Natural killer cell (primary cell): ENCODE results near the gene FUT4. TPM values are rescaled to one million over a fixed set of nuclear protein-coding genes. Genes with fewer than 3 reads are reported as not detected.

Experiments used
- ATAC-seq, 3 donors: fragments of 150-1000 bp in 2 of 3; fragments of 200-7000 bp in 1 of 3; cut with Tn5 transposase; 1 replicate in 1 of 3; 2 replicates in 2 of 3; pipeline ENCODE4 v1.10.0; 2021; ENCODE audit warnings: mild to moderate bottlenecking in 2 of 3, moderate library complexity in 2 of 3
- DNase-seq, 2 donors: peaks; one replicate each; pipeline versions ENCODE4 v3.0.0 to v3.0.0-alpha.2; 2013 to 2021; ENCODE audit warnings: mixed read lengths in 1 of 2
- H3K27ac ChIP-seq: one replicate; pipeline ENCODE4 v1.5.1; 2013; ENCODE audit warnings: mild to moderate bottlenecking, low read length
- H3K27me3 ChIP-seq: one replicate; pipeline ENCODE4 v1.6.1; 2013; ENCODE audit warnings: low read length; ENCODE audit not compliant: control insufficient read depth, insufficient read depth
- H3K36me3 ChIP-seq: one replicate; pipeline ENCODE4 v1.6.1; 2013; ENCODE audit warnings: low read length; ENCODE audit not compliant: control insufficient read depth, insufficient read depth
- H3K4me1 ChIP-seq: one replicate; pipeline ENCODE4 v1.6.1; 2013; ENCODE audit warnings: low read length; ENCODE audit not compliant: control insufficient read depth, insufficient read depth
- H3K4me3 ChIP-seq: one replicate; pipeline ENCODE4 v1.5.1; 2013; ENCODE audit warnings: low read length
- H3K9me3 ChIP-seq: one replicate; pipeline ENCODE4 v1.6.1; 2013; ENCODE audit warnings: low read length; ENCODE audit not compliant: control insufficient read depth, insufficient read depth
- H3K27ac Mint-ChIP-seq, 2 donors: one replicate each; pipeline ENCODE4 v1.8.0; 2022; ENCODE audit warnings: mild to moderate bottlenecking in 2 of 2, mixed read lengths in 2 of 2, moderate library complexity in 1 of 2
- H3K27me3 Mint-ChIP-seq, 2 donors: one replicate each; pipeline ENCODE4 v1.8.0; 2022; ENCODE audit warnings: low read depth in 2 of 2, mixed read lengths in 2 of 2
- H3K36me3 Mint-ChIP-seq: one replicate; pipeline ENCODE4 v1.8.0; 2022; ENCODE audit warnings: mixed read lengths
- H3K4me1 Mint-ChIP-seq, 2 donors: one replicate each; pipeline ENCODE4 v1.8.0; 2022; ENCODE audit warnings: mixed read lengths in 2 of 2
- H3K4me3 Mint-ChIP-seq: one replicate; pipeline ENCODE4 v1.8.0; 2022; ENCODE audit warnings: mild to moderate bottlenecking, moderate library complexity, mixed read lengths
- H3K9me3 Mint-ChIP-seq, 2 donors: one replicate each; pipeline ENCODE4 v1.8.0; 2022; ENCODE audit warnings: mixed read lengths in 2 of 2
- CTCF ChIP-seq: fragments of 200-600 bp; IDR thresholded peaks from one replicate; pipeline ENCODE4 v1.8.0; 2022; ENCODE audit warnings: antibody characterized with exemption
- WGBS: methylation state at CpG from one replicate; pipeline ENCODE4 v1.1.7; 2013; ENCODE audit warnings: missing lambda C conversion rate; ENCODE audit not compliant: insufficient coverage; 5-methylcytosine and 5-hydroxymethylcytosine counted together
- intact Hi-C: fragments of 100-400 bp; cut with micrococcal nuclease; formaldehyde crosslinking; loops from one replicate; pipeline ENCODE4 v1.14.2; 2022
- total RNA-seq, 4 donors: library from RNA; stranded (reverse); fragments of 120-200 nt in 1 of 4; gene quantifications; one replicate each; pipeline versions ENCODE4 v1.2.3 to v1.2.4, GENCODE V29; 2013 to 2022

The FUT4 gene
- total RNA-seq, 3 donors from 2014 or later (not counting 1 experiment from before 2014, with no cell fraction given), result 4.4 to 7.5 (median 5.6) TPM

- Mint-ChIP-seq H3K27ac (no peak overlapping the region), H3K4me1 (no peaks in the 10 kb centered on the region), H3K4me3 (no peak overlapping the region), H3K9me3 (no peaks in the 10 kb centered on the region), H3K36me3 (no peaks in the 10 kb centered on the region), H3K27me3 (no peaks in the 10 kb centered on the region)
- Histone ChIP-seq H3K4me1 (no peaks in the 10 kb centered on the region), H3K27ac (no peak overlapping the region), H3K9me3 (no peaks in the 10 kb centered on the region), H3K27me3 (no peaks in the 10 kb centered on the region), H3K36me3 (no peaks in the 10 kb centered on the region), H3K4me3 (no peak overlapping the region)
- intact Hi-C loops, result no loop called here
- DNase-seq (no peak), ATAC-seq (no peak)
- no peak for TF ChIP-seq CTCF
- 91% methylated on average over 3 of the region's 5 CpGs for WGBS
Observed at GRCh38 chr11:94586978-94587377, 43.3 kb downstream of the FUT4 start.

GRCh38 chr11:94588366-94588942, 44.7 kb downstream of the FUT4 start:
- intact Hi-C loops, result no loop called here
- no peak overlapping the region for H3K4me3 ChIP-seq
- H3K36me3 ChIP-seq, result no peaks in the 10 kb centered on the region
- H3K27ac ChIP-seq, result no peak overlapping the region
- Mint-ChIP-seq H3K9me3 (no peaks in the 10 kb centered on the region), H3K27ac (no peak overlapping the region), H3K4me3 (no peak overlapping the region), H3K4me1 (no peaks in the 10 kb centered on the region), H3K36me3 (no peaks in the 10 kb centered on the region), H3K27me3 (no peaks in the 10 kb centered on the region)
- no peaks in the 10 kb centered on the region for H3K9me3 ChIP-seq
- DNase-seq, result no peak
- 85% methylated on average over 2 of the region's 2 CpGs for WGBS
- no peak for ATAC-seq
- no peaks in the 10 kb centered on the region for H3K27me3 ChIP-seq
- no peak for TF ChIP-seq CTCF
- no peaks in the 10 kb centered on the region for H3K4me1 ChIP-seq

GRCh38 chr11:94590352-94591041, 46.8 kb downstream of the FUT4 start:
- H3K9me3 Mint-ChIP-seq, result no peaks in the 10 kb centered on the region
- Histone ChIP-seq H3K4me1 (no peaks in the 10 kb centered on the region), H3K36me3 (no peaks in the 10 kb centered on the region), H3K4me3 (no peak overlapping the region), H3K27ac (no peak overlapping the region), H3K27me3 (no peaks in the 10 kb centered on the region), H3K9me3 (no peaks in the 10 kb centered on the region)
- H3K27ac Mint-ChIP-seq, result no peak overlapping the region
- DNase-seq, result no peak
- ATAC-seq, result no peak
- H3K27me3 Mint-ChIP-seq, result no peaks in the 10 kb centered on the region
- H3K4me1 Mint-ChIP-seq, result no peaks in the 10 kb centered on the region
- no peaks in the 10 kb centered on the region for H3K36me3 Mint-ChIP-seq
- intact Hi-C loops, result no loop called here
- H3K4me3 Mint-ChIP-seq, result no peak overlapping the region
- TF ChIP-seq CTCF, result no peak
- WGBS, result 67% methylated on average over 6 of the region's 6 CpGs

GRCh38 chr11:94593030-94593429, 49.3 kb downstream of the FUT4 start:
- H3K4me3 ChIP-seq, result no peak overlapping the region
- H3K27ac Mint-ChIP-seq, result no peak overlapping the region
- no peak overlapping the region for H3K27ac ChIP-seq
- DNase-seq (no peak), ATAC-seq (no peak)
- H3K27me3 Mint-ChIP-seq, result no peaks in the 10 kb centered on the region
- no peaks in the 10 kb centered on the region for H3K36me3 ChIP-seq
- intact Hi-C loops, result no loop called here
- H3K4me1 Mint-ChIP-seq, result no peaks in the 10 kb centered on the region
- no peaks in the 10 kb centered on the region for H3K9me3 ChIP-seq
- H3K4me3 Mint-ChIP-seq, result no peak overlapping the region
- no peaks in the 10 kb centered on the region for H3K9me3 Mint-ChIP-seq
- no peaks in the 10 kb centered on the region for H3K27me3 ChIP-seq
- no peaks in the 10 kb centered on the region for H3K4me1 ChIP-seq
- no peak for TF ChIP-seq CTCF
- H3K36me3 Mint-ChIP-seq, result no peaks in the 10 kb centered on the region
- WGBS, result 92% methylated on average over 2 of the region's 2 CpGs
